ENCODE data around the gene GCSAM. TPM values are rescaled to one million over a fixed set of nuclear protein-coding genes. Genes with fewer than 3 reads are reported as not detected.

GCSAM gene
- total RNA-seq, 1 donor from 2014 or later, result 0.67 TPM

GRCh38 chr3:112117415-112117814 lies 15.6 kb downstream of the GCSAM start:
- H3K27ac Mint-ChIP-seq, result no peak overlapping the region
- no peaks in the 10 kb centered on the region for H3K9me3 Mint-ChIP-seq
- H3K4me3 Mint-ChIP-seq, result no peak overlapping the region
- no peaks in the 10 kb centered on the region for H3K27me3 Mint-ChIP-seq (ENCODE audit: low read depth)
- H3K4me1 Mint-ChIP-seq, result no peaks in the 10 kb centered on the region
- H3K36me3 Mint-ChIP-seq, result no peaks in the 10 kb centered on the region
- no peak for TF ChIP-seq CTCF (IDR thresholded peaks at IDR 0.05; ENCODE audit: unreplicated experiment)
- DNase-seq (ENCODE audit: low spot score in 2 of 2, unreplicated experiment in 2 of 2), result no peak

- Mint-ChIP-seq H3K27ac (no peak overlapping the region), H3K4me3 (no peak overlapping the region), H3K9me3 (no peaks in the 10 kb centered on the region), H3K36me3 (no peaks in the 10 kb centered on the region), H3K4me1 (peaks cover under 1% of the 10 kb centered on the region), H3K27me3 (ENCODE audit: low read depth) (no peaks in the 10 kb centered on the region)
- no peak for TF ChIP-seq CTCF (IDR thresholded peaks at IDR 0.05; ENCODE audit: unreplicated experiment)
- DNase-seq (ENCODE audit: low spot score in 2 of 2, unreplicated experiment in 2 of 2), result no peak
These were observed 16.3 kb downstream of the GCSAM start for GRCh38 chr3:112116748-112117186.

GRCh38 chr3:112115806-112116383 lies 17.2 kb downstream of the GCSAM start:
- no peaks in the 10 kb centered on the region for H3K36me3 Mint-ChIP-seq
- no peak overlapping the region for H3K4me3 Mint-ChIP-seq
- no peaks in the 10 kb centered on the region for H3K9me3 Mint-ChIP-seq
- TF ChIP-seq CTCF (IDR thresholded peaks at IDR 0.05; ENCODE audit: unreplicated experiment), result no peak
- DNase-seq (ENCODE audit: low spot score in 2 of 2, unreplicated experiment in 2 of 2), result no peak
- no peak overlapping the region for H3K27ac Mint-ChIP-seq
- peaks cover 2% of the 10 kb centered on the region for H3K4me1 Mint-ChIP-seq
- no peaks in the 10 kb centered on the region for H3K27me3 Mint-ChIP-seq (ENCODE audit: low read depth)

- TF ChIP-seq CTCF (IDR thresholded peaks at IDR 0.05; ENCODE audit: unreplicated experiment), result no peak
- H3K27ac Mint-ChIP-seq, result no peak overlapping the region
- H3K27me3 Mint-ChIP-seq (ENCODE audit: low read depth), result no peaks in the 10 kb centered on the region
- no peaks in the 10 kb centered on the region for H3K9me3 Mint-ChIP-seq
- no peak for DNase-seq (ENCODE audit: low spot score in 2 of 2, unreplicated experiment in 2 of 2)
- H3K4me1 Mint-ChIP-seq, result peaks cover 2% of the 10 kb centered on the region
- no peak overlapping the region for H3K4me3 Mint-ChIP-seq
- H3K36me3 Mint-ChIP-seq, result no peaks in the 10 kb centered on the region
These were observed 17.8 kb downstream of the GCSAM start for GRCh38 chr3:112115161-112115739.

- no peaks in the 10 kb centered on the region for H3K36me3 Mint-ChIP-seq
- no peaks in the 10 kb centered on the region for H3K9me3 Mint-ChIP-seq
- TF ChIP-seq CTCF (IDR thresholded peaks at IDR 0.05; ENCODE audit: unreplicated experiment), result no peak
- no peak overlapping the region for H3K27ac Mint-ChIP-seq
- H3K27me3 Mint-ChIP-seq (ENCODE audit: low read depth), result no peaks in the 10 kb centered on the region
- H3K4me3 Mint-ChIP-seq, result no peak overlapping the region
- no peak for DNase-seq (ENCODE audit: low spot score in 2 of 2, unreplicated experiment in 2 of 2)
- H3K4me1 Mint-ChIP-seq, result peaks cover 4% of the 10 kb centered on the region
These were observed 18.4 kb downstream of the GCSAM start for GRCh38 chr3:112114576-112115160.

Data from mesothelial cell of epicardium (in vitro differentiated cells).